ENCODE results near the gene CEP290.
A peak's percentile ranks its signal among the peaks of the same experiment; 100 is the strongest.

The CEP290 gene

GRCh38 chr12:88063375-88063774 lies 78.5 kb downstream of the CEP290 start:
- CTCF ChIA-PET, result interaction anchor here (1.0 kb wide), 1 partner anchor 9 kb away, joined by 3 read pairs; no protein-coding TSS in a partner anchor
- no peak for TF ChIP-seq CTCF (IDR thresholded peaks at IDR 0.05; ENCODE audit: insufficient read depth, low read length, missing control alignments)
- POLR2A ChIA-PET, result no interaction called here
- H3K4me3 ChIP-seq (ENCODE audit: low read depth, low read length), result no peak overlapping the region
- no peak for DNase-seq (ENCODE audit: low read depth, low spot score)

GRCh38 chr12:88062474-88062873 lies 79.4 kb downstream of the CEP290 start:
- CTCF ChIA-PET, result no interaction called here
- POLR2A ChIA-PET, result no interaction called here
- no peak overlapping the region for H3K4me3 ChIP-seq (ENCODE audit: low read depth, low read length)
- no peak for DNase-seq (ENCODE audit: low read depth, low spot score)
- no peak for TF ChIP-seq CTCF (IDR thresholded peaks at IDR 0.05; ENCODE audit: insufficient read depth, low read length, missing control alignments)

- TF ChIP-seq CTCF (IDR thresholded peaks at IDR 0.05; ENCODE audit: insufficient read depth, low read length, missing control alignments), result no peak
- no peak overlapping the region for H3K4me3 ChIP-seq (ENCODE audit: low read depth, low read length)
- ChIA-PET CTCF (interaction anchor here (1.7 kb wide), 1 partner anchor 9 kb away, joined by 5 read pairs; no protein-coding TSS in a partner anchor), POLR2A (no interaction called here)
- no peak for DNase-seq (ENCODE audit: low read depth, low spot score)
These were observed 83.2 kb downstream of the CEP290 start for GRCh38 chr12:88058719-88059077.

- no peak for TF ChIP-seq CTCF (IDR thresholded peaks at IDR 0.05; ENCODE audit: insufficient read depth, low read length, missing control alignments)
- POLR2A ChIA-PET, result no interaction called here
- no peak overlapping the region for H3K4me3 ChIP-seq (ENCODE audit: low read depth, low read length)
- CTCF ChIA-PET, result interaction anchor here (1.0 to 1.7 kb wide), 2 partner anchors 9 to 15 kb away, joined by 3 to 5 read pairs; no protein-coding TSS in a partner anchor
- DNase-seq (ENCODE audit: low read depth, low spot score), result no peak
These were observed 83.7 kb downstream of the CEP290 start for GRCh38 chr12:88057994-88058718.

GRCh38 chr12:88056571-88056970 lies 85.3 kb downstream of the CEP290 start:
- no peak for TF ChIP-seq CTCF (IDR thresholded peaks at IDR 0.05; ENCODE audit: insufficient read depth, low read length, missing control alignments)
- DNase-seq (ENCODE audit: low read depth, low spot score), result no peak
- no peak overlapping the region for H3K4me3 ChIP-seq (ENCODE audit: low read depth, low read length)
- POLR2A ChIA-PET, result no interaction called here
- CTCF ChIA-PET, result interaction anchor here (1.5 kb wide), 1 partner anchor 14 kb away, joined by 5 read pairs; no protein-coding TSS in a partner anchor

GRCh38 chr12:88052686-88053085 lies 89.2 kb downstream of the CEP290 start:
- peak; percentile 59 for TF ChIP-seq CTCF (IDR thresholded peaks at IDR 0.05; ENCODE audit: insufficient read depth, low read length, missing control alignments)
- POLR2A ChIA-PET, result no interaction called here
- no peak overlapping the region for H3K4me3 ChIP-seq (ENCODE audit: low read depth, low read length)
- CTCF ChIA-PET, result interaction anchor here (1.6 to 3.5 kb wide), 2 partner anchors 10 to 14 kb away, joined by 11 read pairs; no protein-coding TSS in a partner anchor
- DNase-seq (ENCODE audit: low read depth, low spot score), result no peak

All from AG04449 (cell line).